Esophagus muscularis mucosa (tissue), 4 donors: ENCODE measurements around the gene KLHL6.

Experiments used
- CTCF ChIP-seq, 3 experiments: fragments of 200-600 bp in 2 of 3; fragments of 450-650 bp in 1 of 3; sonication (generic) in 2 of 3; IDR thresholded peaks; one replicate each; pipeline ENCODE4 v1.5.1; 2017 to 2019; ENCODE audit warnings: antibody characterized with exemption in 3 of 3, mild to moderate bottlenecking in 2 of 3, moderate library complexity in 1 of 3
- EP300 ChIP-seq: sonication (generic); formaldehyde crosslinking; IDR thresholded peaks from one replicate; pipeline ENCODE4 v1.6.1; 2017; ENCODE audit warnings: antibody characterized with exemption
- POLR2A ChIP-seq: fragments of 450-650 bp; IDR thresholded peaks from one replicate; pipeline ENCODE4 v1.6.1; 2017; ENCODE audit warnings: antibody characterized with exemption, moderate library complexity, mild to moderate bottlenecking, low read depth
- POLR2AphosphoS5 ChIP-seq, 2 donors: sonication (generic); formaldehyde crosslinking; IDR thresholded peaks; one replicate each; pipeline ENCODE4 v1.6.1; 2017; ENCODE audit warnings: antibody characterized with exemption in 2 of 2

GRCh38 chr3:183481582-183481981 lies 73.9 kb downstream of the KLHL6 start:
- TF ChIP-seq CTCF (IDR thresholded peaks at IDR 0.05) (no peak), POLR2AphosphoS5 (IDR thresholded peaks at IDR 0.05) (no peak), EP300 (no peak), POLR2A (no peak)
